ENCODE results near the gene GABRE. TPM values are rescaled to one million over a fixed set of nuclear protein-coding genes. Genes with fewer than 3 reads are reported as not detected.

Gene GABRE
- total RNA-seq, 1 donor from 2014 or later: 0.44 TPM

DNA sequence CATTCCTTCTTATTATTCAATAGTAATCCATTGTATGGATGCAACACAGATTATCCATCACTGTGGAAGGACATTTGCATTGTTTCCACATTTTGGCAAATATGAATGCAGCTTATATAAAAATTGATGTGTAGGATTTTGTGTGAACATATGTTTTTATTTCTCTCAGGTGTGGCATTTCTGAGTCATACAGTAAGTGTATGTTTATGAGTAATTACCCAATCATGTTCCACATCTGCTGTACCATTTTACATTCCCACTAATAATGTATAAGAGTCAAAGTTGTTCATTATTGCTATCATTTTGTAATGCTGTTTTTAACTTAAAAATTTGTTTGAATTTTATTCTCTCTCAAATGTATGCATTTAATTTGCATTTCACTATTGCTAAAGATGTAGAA is 36.3 kb downstream of the GABRE start:
- H3K27ac Mint-ChIP-seq (ENCODE audit: unreplicated experiment): no peak overlapping the region
- H3K4me1 Mint-ChIP-seq: no peaks in the 10 kb centered on the region
- no peak for TF ChIP-seq CTCF (conservative IDR thresholded peaks at IDR 0.05)
- H3K27me3 Mint-ChIP-seq (ENCODE audit: low read depth): no peaks in the 10 kb centered on the region
- H3K9me3 Mint-ChIP-seq: peaks cover 9% of the 10 kb centered on the region
- H3K36me3 Mint-ChIP-seq (ENCODE audit: low read depth): no peaks in the 10 kb centered on the region
- no peak overlapping the region for H3K4me3 Mint-ChIP-seq
- no peak for DNase-seq (ENCODE audit: low read depth, low spot score)

- H3K36me3 Mint-ChIP-seq (ENCODE audit: low read depth): no peaks in the 10 kb centered on the region
- DNase-seq (ENCODE audit: low read depth, low spot score): no peak
Measured at GRCh38 chrX:151935358-151935757, 39.1 kb downstream of the GABRE start.

GRCh38 chrX:151929126-151929525 is 45.4 kb downstream of the GABRE start:
- DNase-seq (ENCODE audit: low read depth, low spot score): no peak
- Mint-ChIP-seq H3K9me3 (peaks cover 10% of the 10 kb centered on the region), H3K4me3 (no peak overlapping the region), H3K27ac (ENCODE audit: unreplicated experiment) (no peak overlapping the region), H3K36me3 (ENCODE audit: low read depth) (no peaks in the 10 kb centered on the region), H3K27me3 (ENCODE audit: low read depth) (peaks cover 2% of the 10 kb centered on the region), H3K4me1 (no peaks in the 10 kb centered on the region)
- no peak for TF ChIP-seq CTCF (conservative IDR thresholded peaks at IDR 0.05)

More at GRCh38 chrX:151935358-151935757, 39.1 kb downstream of the GABRE start:
- no peaks in the 10 kb centered on the region for H3K27me3 Mint-ChIP-seq (ENCODE audit: low read depth)
- no peak overlapping the region for H3K27ac Mint-ChIP-seq (ENCODE audit: unreplicated experiment)
- TF ChIP-seq CTCF (conservative IDR thresholded peaks at IDR 0.05): no peak
- peaks cover 3% of the 10 kb centered on the region for H3K9me3 Mint-ChIP-seq
- H3K4me1 Mint-ChIP-seq: no peaks in the 10 kb centered on the region
- H3K4me3 Mint-ChIP-seq: no peak overlapping the region

- Mint-ChIP-seq H3K36me3 (ENCODE audit: low read depth) (no peaks in the 10 kb centered on the region), H3K9me3 (peaks cover 7% of the 10 kb centered on the region), H3K4me3 (no peak overlapping the region), H3K4me1 (no peaks in the 10 kb centered on the region), H3K27me3 (ENCODE audit: low read depth) (peaks cover 2% of the 10 kb centered on the region), H3K27ac (ENCODE audit: unreplicated experiment) (no peak overlapping the region)
- no peak for TF ChIP-seq CTCF (conservative IDR thresholded peaks at IDR 0.05)
- no peak for DNase-seq (ENCODE audit: low read depth, low spot score)
Measured at GRCh38 chrX:151923648-151924047, 50.8 kb downstream of the GABRE start.

DNA sequence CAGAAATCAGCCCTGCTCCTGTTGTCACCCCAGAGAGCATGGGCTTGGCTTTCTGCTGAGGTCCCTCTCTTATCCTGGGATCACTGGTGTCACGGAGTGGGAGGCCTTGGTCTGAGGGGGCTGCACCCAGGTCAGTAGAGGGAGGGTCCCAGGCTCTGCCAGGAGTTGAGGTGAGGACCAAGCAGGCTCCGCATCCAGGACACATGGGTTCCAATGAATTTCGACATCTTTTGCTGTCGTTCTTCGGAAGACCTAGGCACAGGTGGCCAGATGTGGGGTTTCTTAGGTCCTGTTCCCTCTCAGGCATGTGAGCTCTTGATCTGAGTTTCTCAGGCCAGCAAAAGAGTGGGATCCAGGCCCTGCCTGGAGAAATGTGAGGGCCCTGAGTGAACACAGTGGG is 51.8 kb downstream of the GABRE start:
- Mint-ChIP-seq H3K4me3 (no peak overlapping the region), H3K36me3 (ENCODE audit: low read depth) (no peaks in the 10 kb centered on the region), H3K9me3 (peaks cover 7% of the 10 kb centered on the region), H3K27me3 (ENCODE audit: low read depth) (peaks cover 2% of the 10 kb centered on the region), H3K4me1 (no peaks in the 10 kb centered on the region), H3K27ac (ENCODE audit: unreplicated experiment) (no peak overlapping the region)
- no peak for DNase-seq (ENCODE audit: low read depth, low spot score)
- TF ChIP-seq CTCF (conservative IDR thresholded peaks at IDR 0.05): no peak

DNA sequence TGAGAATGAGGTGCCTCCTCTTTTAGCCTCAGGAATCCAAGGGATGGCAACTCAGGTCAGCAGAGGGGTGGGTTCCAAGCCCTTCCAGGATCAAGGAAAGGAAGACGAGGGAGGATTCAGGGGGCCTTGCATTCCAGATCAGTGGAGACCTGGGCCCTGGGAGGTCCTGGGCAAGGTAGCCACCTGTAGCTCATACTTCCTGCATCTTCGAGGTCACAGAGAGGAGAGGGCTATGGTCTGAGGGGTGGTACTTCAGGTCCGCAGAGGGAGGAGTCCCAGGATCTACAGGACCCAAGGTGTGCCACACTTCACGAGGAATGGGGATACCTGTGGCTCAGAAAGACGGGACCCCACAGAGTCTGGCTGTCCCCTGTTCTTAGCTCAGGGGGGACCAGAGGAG is 52.6 kb downstream of the GABRE start:
- Mint-ChIP-seq H3K27ac (ENCODE audit: unreplicated experiment) (no peak overlapping the region), H3K36me3 (ENCODE audit: low read depth) (no peaks in the 10 kb centered on the region), H3K4me3 (no peak overlapping the region), H3K9me3 (peaks cover 4% of the 10 kb centered on the region), H3K27me3 (ENCODE audit: low read depth) (no peaks in the 10 kb centered on the region), H3K4me1 (no peaks in the 10 kb centered on the region)
- no peak for DNase-seq (ENCODE audit: low read depth, low spot score)
- TF ChIP-seq CTCF (conservative IDR thresholded peaks at IDR 0.05): no peak
